Nucleus accumbens (tissue), 56 donors: ENCODE data around the gene VSTM2L.
"Not testable (repeated sequence)": the region's sequence is repeated elsewhere in the genome, so short reads cannot be mapped to it uniquely, and the experiment has no call there.

Experiments
- DNase-seq, 56 donors: peaks; one replicate each; lab custom pipeline; 2025; lab: John Stamatoyannopoulos, UW

The VSTM2L gene

GRCh38 chr20:37902504-37903313, at the start of gene VSTM2L:
TSS of gene VSTM2L (plus strand) at chr20:37903127. CDS start at chr20:37903351, 224 bp downstream.
- peak in 22 of 56 donors; percentile 10 to 70 (median 26) for DNase-seq

GRCh38 chr20:37853823-37854375, 49.0 kb upstream of the VSTM2L start:
- DNase-seq: no peak

- DNase-seq: not testable (repeated sequence)
Observed at GRCh38 chr20:37856034-37856433, 46.9 kb upstream of the VSTM2L start.

- no peak for DNase-seq
Observed at GRCh38 chr20:37856932-37857660, 45.8 kb upstream of the VSTM2L start.

- no peak for DNase-seq
Observed at GRCh38 chr20:37859406-37860171, 43.3 kb upstream of the VSTM2L start.

- DNase-seq: no peak
Observed at GRCh38 chr20:37863289-37863688, 39.6 kb upstream of the VSTM2L start.

GRCh38 chr20:37864298-37864697, 38.6 kb upstream of the VSTM2L start:
- no peak for DNase-seq

GRCh38 chr20:37866051-37866450, 36.9 kb upstream of the VSTM2L start:
- DNase-seq: no peak

GRCh38 chr20:37867289-37868195, 35.4 kb upstream of the VSTM2L start:
- no peak for DNase-seq

GRCh38 chr20:37868851-37869333, 34.0 kb upstream of the VSTM2L start:
- DNase-seq: no peak

GRCh38 chr20:37869334-37869861, 33.5 kb upstream of the VSTM2L start:
- DNase-seq: no peak

GRCh38 chr20:37870294-37870693, 32.6 kb upstream of the VSTM2L start:
- DNase-seq: no peak

- DNase-seq: no peak
Observed at GRCh38 chr20:37871751-37872150, 31.2 kb upstream of the VSTM2L start.

- DNase-seq: no peak
Observed at GRCh38 chr20:37872161-37872560, 30.8 kb upstream of the VSTM2L start.

GRCh38 chr20:37873884-37874283, 29.0 kb upstream of the VSTM2L start:
- DNase-seq: peak in 17 of 56 donors; percentile 3 to 54 (median 14)

GRCh38 chr20:37875460-37876175, 27.3 kb upstream of the VSTM2L start:
- no peak for DNase-seq

- DNase-seq: no peak
Observed at GRCh38 chr20:37876863-37877262, 26.1 kb upstream of the VSTM2L start.
